Astrocyte of the spinal cord (primary cell): Measurements from ENCODE around the gene THPO.

Source experiments
- DNase-seq: peaks from one replicate; pipeline ENCODE4 v3.0.0; 2011; ENCODE audit warnings: low read depth, low spot score
- H3K4me3 ChIP-seq: 2 replicates; pipeline ENCODE4 v1.5.1; 2011; ENCODE audit warnings: low read depth, mild to moderate bottlenecking, low read length, moderate library complexity
- CTCF ChIP-seq: IDR thresholded peaks from 2 replicates; pipeline ENCODE4 v1.5.1; 2012; ENCODE audit warnings: low read depth, mild to moderate bottlenecking, low read length, inconsistent platforms
- in situ Hi-C: cut with HindIII; loops from 2 replicates; pipeline ENCODE4 v1.10.0; 2017; ENCODE audit warnings: low sequenced_read_pairs

THPO gene

GRCh38 chr3:184360070-184360928 lies 17.7 kb downstream of the THPO start:
- H3K4me3 ChIP-seq, result peak overlapping the region; percentile 80
- in situ Hi-C loops, result no loop called here
- DNase-seq, result no peak
- TF ChIP-seq CTCF, result no peak

DNA sequence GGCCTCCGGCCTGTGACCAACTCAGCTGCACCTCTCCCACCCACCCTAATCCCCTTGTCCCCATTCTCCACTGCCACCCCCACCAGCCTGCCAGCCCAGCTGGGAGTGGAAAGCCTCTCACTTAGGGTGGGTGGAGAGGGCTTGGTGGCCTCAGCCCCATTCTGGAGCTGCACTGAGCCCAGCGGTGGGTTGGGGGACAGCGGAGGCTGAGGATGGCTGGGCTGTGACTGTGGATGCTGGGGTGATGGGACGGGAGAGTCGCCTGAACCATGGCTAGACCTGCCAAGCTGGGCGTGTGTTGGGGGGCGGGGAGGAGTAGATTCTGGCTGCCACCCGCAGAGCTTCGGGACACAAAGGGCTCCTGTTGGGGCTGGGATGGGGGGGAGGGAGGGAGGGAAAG lies 18.4 kb downstream of the THPO start:
- in situ Hi-C loops, result no loop called here
- no peak overlapping the region for H3K4me3 ChIP-seq
- TF ChIP-seq CTCF, result no peak
- DNase-seq, result no peak

- no peak overlapping the region for H3K4me3 ChIP-seq
- in situ Hi-C loops, result no loop called here
- DNase-seq, result no peak
- TF ChIP-seq CTCF, result no peak
These were observed 19.1 kb downstream of the THPO start for GRCh38 chr3:184358921-184359350.

DNA sequence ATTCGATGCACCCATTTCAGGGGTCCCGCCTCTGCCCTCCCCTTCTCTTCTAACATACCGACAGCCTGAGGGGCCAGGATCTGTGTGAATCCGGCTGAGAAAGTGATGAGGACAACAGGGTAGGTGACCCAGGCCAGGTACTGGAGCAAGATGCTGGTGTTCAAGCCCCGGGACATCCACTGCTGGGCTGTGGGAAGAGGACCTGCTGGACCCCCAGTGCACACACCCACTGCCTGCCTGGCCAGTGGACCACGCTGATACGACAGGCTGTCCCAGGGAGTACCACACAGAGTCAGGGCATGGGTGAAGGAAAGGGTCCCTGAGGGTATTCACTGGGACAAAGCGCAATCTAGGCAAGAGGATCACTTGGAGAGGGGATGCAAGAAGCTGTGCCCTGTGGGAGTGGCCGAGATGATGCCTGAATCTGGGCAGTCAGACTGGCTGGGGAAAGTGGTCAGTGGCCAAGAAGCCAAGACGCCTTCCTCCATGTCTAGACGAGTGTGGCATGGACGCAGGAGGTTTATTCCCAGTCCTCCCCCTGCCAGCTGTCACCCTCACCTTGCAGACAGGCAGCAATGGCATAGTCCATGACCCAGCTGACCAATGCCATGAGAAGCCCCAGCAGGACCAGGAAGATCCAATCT lies 19.8 kb downstream of the THPO start:
- in situ Hi-C loops, result no loop called here
- no peak for TF ChIP-seq CTCF
- no peak overlapping the region for H3K4me3 ChIP-seq
- DNase-seq, result no peak

- in situ Hi-C loops, result no loop called here
- TF ChIP-seq CTCF, result no peak
- H3K4me3 ChIP-seq, result no peak overlapping the region
- no peak for DNase-seq
These were observed 20.5 kb downstream of the THPO start for GRCh38 chr3:184357248-184358123.
